Activated effector memory CD4-positive, alpha-beta T cell treated with anti-CD3 and anti-CD28 coated beads, Interleukin-2, amount 50 U/mL, for 16 hours (primary cell): ENCODE measurements around the gene ALB.

Experiments
- DNase-seq: peaks from one replicate; pipeline ENCODE4 v3.0.0-alpha.2; 2020

ALB gene

GRCh38 chr4:73432169-73433000 lies 28.3 kb downstream of the ALB start:
- no peak for DNase-seq

GRCh38 chr4:73433140-73433539 lies 29.1 kb downstream of the ALB start:
- DNase-seq, result no peak

DNA sequence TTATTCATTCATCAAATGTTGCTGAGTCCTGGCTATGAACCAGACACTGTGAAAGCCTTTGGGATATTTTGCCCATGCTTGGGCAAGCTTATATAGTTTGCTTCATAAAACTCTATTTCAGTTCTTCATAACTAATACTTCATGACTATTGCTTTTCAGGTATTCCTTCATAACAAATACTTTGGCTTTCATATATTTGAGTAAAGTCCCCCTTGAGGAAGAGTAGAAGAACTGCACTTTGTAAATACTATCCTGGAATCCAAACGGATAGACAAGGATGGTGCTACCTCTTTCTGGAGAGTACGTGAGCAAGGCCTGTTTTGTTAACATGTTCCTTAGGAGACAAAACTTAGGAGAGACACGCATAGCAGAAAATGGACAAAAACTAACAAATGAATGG lies 30.2 kb downstream of the ALB start:
- DNase-seq, result no peak

DNA sequence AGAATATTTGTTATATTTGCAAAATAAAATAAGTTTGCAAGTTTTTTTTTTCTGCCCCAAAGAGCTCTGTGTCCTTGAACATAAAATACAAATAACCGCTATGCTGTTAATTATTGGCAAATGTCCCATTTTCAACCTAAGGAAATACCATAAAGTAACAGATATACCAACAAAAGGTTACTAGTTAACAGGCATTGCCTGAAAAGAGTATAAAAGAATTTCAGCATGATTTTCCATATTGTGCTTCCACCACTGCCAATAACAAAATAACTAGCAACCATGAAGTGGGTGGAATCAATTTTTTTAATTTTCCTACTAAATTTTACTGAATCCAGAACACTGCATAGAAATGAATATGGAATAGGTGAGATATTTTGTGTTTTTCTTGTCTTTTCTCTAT lies 31.9 kb downstream of the ALB start, which contains the start of gene AFP:
TSS of gene AFP (plus strand) at position 238 of the 400 bp plus-strand sequence. CDS start at position 280, 42 bp downstream.
- DNase-seq, result no peak

DNA sequence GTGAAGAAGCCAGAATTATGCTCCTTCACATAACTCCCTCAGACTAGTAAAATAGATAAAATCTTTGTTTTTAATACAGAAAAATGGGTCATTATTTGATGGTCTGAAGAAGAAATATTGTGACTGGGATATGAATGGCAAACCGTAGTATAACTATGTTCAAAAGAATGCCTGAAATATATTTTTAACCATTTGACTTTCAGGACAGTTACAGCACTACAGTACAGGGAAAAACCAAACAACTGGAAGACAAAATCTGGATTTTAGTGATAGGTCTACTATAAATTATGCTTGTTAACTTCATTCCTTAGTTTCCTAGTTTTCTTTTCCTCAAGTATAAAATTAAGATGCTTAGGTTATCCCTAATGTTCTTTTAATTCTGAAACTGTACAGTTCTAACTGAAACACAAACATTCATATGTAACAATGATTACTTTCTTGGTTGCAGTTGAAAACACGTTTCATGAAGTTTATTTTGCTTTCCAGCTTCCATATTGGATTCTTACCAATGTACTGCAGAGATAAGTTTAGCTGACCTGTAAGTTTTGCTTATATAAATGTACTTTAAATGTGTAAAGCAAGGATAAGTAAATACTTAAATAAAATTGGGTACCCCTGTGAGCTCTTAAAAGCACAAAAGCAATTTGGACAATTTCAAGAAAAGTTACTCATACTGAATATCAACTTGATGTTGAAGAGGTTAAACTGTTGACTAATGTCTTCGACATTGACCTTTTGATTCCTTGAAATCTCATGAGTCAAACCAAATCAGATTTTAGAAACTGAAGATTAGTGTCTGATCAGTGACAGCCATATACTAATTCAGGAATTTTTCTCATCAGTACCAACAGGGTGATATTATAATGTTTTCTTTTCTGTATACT lies 32.8 kb downstream of the ALB start:
- DNase-seq, result no peak

GRCh38 chr4:73437558-73437956 lies 33.5 kb downstream of the ALB start:
- DNase-seq, result no peak

- DNase-seq, result no peak
These were observed 34.0 kb downstream of the ALB start for GRCh38 chr4:73438048-73438447.

GRCh38 chr4:73438582-73439215 lies 34.6 kb downstream of the ALB start:
- no peak for DNase-seq

GRCh38 chr4:73439445-73439844 lies 35.4 kb downstream of the ALB start:
- DNase-seq, result no peak

GRCh38 chr4:73439991-73440390 lies 35.9 kb downstream of the ALB start:
- DNase-seq, result no peak

- DNase-seq, result no peak
These were observed 36.6 kb downstream of the ALB start for GRCh38 chr4:73440653-73441052.

GRCh38 chr4:73442275-73442674 lies 38.2 kb downstream of the ALB start:
- no peak for DNase-seq

DNA sequence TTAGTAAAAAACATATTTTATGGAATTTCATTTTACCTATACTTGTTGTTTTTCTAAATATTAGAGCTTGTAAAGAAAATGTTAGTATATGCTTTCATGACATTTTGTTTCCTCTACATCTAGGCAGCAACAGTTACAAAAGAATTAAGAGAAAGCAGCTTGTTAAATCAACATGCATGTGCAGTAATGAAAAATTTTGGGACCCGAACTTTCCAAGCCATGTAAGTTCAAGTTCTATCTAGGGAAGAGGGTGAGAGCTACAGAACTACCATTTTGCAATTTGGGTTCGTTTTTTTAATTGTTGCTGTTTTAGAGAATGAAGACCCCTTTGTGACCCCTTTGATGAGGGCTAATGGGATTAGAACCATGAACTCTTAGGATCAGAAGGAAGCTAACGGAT lies 39.1 kb downstream of the ALB start:
- DNase-seq, result no peak

DNA sequence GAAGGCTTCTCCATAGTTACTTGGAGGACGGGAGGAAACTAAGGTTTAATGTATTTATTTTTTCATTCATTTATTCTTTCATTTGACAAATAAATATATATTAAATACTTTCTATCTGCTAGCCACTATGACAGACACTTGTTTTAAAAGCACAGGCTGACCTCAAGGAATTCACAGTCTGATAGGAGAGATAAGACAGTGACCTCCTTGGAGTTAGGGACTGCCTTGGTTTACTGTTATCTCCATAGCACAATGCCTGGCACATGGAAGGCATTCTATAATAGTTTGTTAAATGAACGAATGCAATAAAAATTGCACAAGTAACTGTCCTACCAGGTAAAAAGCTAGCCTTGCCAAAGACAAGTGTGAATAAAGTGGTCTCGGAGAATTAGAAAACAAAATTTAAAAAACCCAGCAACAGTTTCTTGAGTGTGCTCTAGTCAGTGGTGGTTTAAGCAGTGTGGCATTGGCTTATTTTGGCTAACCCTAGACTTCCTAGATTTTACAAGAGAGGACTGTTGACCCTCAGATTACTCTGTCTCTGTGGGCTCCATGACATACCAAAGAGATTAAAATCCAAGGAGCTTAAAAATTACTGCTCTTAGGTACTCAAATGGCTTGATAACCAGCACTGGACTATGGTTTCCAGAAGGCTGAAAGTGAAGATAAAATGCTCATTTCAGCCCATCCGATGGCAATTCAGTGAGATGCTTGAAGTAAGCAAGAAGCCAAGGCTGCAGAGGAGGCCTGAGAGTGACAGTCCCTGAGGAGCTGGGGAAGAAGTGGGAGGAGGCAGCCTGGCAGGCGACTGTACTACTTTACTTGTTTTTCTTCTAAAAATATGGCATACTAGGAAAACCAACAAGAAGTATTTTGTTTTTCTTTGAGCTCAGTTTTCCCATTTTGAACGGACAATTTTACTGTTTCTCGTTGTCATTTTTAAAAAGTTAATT lies 41.6 kb downstream of the ALB start:
- DNase-seq, result no peak

DNA sequence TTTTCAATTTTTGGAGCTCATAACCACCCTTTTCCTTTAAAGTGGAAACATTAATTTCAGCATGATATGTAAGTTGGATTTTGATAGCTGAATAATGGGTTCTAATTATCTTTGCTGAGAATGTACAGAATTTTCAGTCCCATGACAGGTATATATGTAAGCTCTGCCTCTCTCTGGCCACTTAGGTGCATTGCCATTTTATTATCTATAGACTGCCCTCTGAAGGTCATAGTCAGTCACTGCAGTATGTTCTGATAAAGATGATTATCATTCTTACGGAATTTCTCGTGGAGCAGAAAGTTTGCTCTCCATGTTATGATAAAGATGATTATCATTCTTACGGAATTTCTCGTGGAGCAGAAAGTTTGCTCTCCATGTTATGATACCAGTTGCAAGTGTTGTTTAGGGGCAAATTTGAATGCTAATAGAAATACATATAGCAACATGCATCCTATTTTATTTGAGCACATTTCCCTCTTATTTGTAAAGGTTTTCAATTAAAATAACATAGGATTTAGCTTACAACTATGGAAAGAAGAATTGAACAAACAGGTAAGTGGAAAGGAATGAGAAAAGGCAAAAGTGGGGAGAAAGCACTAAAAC lies 42.4 kb downstream of the ALB start:
- DNase-seq, result no peak

DNA sequence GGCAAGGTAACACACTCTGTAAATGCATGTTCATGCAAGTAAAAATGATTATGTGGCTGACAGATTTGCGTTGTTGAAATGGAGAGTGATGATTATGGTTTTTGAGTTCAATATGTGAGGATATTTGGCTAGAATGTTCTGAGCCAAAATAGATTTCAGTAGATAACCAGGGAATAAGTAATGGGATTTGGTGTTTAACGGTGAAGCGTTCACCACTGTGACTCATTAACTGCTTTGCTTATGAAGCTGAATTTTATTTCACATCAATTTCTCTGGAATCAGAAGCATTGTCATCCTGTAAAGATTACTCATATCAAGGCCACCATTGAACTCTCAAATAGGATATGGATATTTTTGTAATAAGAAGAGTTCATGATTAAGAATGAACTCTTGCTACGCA lies 43.6 kb downstream of the ALB start:
- no peak for DNase-seq

DNA sequence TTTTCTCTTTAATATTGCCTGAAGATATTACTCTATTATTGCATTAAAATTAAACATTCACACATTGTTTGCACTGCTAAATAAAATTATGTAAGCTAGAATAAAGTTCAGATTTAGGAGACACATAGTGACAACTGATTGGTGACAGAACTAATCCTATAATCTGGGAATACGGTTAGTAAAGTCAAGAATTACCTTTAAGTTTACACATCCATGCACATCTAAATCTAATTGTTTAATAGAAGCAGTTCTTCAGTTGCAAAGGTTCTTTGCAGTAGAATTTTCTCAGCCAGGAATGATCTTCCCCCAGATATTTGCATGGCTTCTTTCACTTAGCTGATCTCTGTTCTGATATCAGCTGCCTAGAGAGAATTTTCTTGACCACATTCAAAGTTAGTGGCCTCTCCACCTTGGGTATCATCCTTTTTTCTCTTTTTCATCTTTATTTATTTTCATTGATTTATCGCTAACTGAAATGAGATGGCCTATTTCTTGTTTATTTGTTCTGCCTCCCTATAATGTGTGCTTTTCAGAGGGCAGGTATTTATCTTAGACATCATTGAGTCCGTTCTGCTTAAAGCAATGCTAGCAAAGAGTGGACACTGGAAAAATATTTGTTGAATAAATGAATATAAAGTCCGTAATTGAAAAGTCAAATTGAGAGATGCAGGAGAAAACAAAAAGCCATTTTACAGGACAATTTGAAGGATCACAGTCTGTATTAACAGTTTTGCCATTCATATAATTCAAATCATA lies 44.5 kb downstream of the ALB start:
- no peak for DNase-seq

GRCh38 chr4:73450398-73451004 lies 46.4 kb downstream of the ALB start:
- DNase-seq, result no peak

DNA sequence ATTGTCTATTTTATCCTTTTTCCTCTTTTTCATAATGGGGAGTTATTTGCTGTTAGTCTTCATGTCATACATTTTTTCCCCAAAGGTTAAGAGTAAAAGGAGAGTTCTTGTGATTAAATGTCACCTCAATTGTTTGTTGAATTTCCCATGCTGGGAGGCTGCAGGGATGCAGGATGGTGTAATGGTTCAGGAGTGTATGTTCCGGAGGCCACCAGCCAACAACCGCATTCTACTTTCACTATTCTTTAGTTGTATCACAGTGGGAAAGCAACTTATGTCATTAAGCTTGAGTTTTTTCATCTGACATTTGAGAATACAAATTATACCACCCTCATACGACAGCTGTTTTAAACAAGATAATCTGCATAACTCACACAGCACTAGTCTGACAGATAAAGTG lies 47.3 kb downstream of the ALB start:
- no peak for DNase-seq

DNA sequence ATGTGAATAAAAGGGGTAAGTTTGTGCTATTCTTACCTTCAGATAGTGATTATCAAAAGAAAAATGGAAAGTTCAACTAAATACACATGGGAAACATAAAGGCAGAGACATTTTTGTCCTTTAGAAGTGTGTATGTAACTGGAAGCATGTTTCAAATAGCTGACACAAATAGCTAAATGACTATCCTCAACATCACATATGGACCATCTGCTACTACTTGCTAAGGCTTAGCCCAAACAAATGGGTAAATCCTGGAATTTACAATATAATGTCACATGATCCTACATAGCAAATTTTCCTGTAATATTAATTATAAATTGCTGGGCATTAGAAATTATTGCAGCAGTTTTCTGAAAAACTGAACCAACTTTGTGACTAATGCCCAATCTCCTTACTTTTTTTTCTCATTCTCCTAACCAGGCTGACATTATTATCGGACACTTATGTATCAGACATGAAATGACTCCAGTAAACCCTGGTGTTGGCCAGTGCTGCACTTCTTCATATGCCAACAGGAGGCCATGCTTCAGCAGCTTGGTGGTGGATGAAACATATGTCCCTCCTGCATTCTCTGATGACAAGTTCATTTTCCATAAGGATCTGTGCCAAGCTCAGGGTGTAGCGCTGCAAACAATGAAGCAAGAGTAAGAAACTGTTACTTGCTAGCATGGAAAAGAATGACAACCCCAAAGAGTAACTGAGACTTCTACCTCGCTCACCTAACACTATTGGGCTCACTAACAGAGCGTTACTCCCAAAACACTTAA lies 48.1 kb downstream of the ALB start:
- no peak for DNase-seq
